ENCODE measurements around the gene PTPRM.

Gene PTPRM

DNA sequence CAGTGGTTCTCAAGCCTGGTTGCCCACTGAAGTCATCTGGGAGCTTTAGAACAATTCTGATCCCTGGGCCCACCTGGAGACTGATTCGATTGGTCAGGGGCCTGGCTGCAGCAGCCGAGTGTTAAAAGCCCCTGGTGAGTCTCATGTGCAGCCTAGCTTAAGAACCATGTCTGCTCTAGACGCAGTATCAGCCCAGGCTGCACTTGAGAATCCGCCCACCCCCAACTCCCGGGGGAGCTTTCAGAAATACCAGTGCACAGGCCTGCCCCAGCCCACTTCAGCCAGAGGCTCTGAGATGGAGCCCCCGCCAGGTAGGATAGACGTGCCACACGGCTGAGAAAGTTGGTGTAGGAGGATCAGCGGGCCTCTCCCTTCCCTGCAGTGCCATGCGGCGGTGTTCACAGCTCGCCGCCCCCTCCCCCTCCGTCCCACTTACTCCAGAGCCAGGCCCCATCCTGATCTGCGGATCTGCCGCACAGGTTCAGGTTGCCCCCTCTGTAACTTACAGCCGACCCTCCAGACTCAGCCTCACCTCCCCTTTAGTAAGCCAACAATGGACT lies 833.2 kb downstream of the PTPRM start:
- no peak for DNase-seq (ENCODE audit: low read depth)

DNA sequence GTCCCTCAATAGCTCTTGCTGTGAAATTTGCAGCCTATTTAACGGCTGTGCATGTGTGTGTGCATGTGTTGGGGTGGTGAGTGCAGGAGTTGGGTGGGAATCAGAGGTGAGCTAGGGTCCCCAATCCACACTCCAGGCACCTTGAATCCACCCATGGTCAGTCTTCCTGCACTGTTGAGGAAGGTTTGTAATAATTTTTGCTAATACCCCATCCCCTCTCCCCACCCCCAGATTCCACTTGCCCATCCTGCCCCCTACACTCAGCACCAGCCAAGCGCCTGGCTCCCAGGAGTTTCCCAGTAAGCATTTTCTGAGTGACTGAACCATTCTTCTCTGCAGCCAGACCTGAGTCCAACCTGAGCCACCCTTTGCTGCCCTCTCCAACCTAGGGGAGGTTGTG lies 833.7 kb downstream of the PTPRM start:
- DNase-seq (ENCODE audit: low read depth): no peak

DNA sequence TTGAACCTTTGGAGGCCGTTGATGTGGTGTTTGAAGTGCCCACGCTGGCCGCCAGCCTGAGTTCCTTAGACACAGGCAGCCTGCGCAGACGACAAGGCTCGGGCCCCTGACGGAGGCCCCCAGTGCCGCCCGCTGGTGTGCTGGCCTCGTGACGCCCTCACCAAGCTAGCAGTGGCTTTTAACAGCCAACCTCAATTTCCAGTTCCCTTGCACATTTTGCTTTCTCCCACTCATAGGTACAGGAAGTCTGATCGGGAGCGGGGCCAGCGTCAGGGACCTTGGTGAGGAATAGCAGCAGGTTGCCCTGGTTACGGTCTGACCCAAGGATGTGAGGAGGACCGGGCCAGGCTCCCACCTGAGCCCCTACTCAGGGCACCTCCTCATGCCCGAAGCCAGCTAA lies 834.5 kb downstream of the PTPRM start:
- DNase-seq (ENCODE audit: low read depth): no peak

DNA sequence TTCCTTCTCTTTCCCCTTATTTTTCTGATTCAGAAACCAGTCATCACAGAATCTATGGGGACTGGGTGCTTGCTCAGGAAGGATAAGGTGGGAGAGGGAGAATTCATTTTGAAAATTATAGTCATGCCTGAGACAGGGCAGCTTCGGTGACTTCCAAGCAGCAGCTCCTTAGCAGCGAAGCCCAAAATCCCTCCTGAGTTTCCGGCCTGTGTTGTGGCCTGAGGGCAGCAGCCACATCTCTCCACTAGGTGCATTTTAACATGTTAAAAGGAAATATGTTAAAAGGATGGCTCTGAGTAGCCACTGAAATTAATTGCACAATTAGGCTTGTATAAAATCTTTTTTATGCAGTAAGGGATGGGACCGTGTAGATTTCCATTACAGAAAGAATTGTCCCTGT lies 835.1 kb downstream of the PTPRM start:
- DNase-seq (ENCODE audit: low read depth): no peak

DNA sequence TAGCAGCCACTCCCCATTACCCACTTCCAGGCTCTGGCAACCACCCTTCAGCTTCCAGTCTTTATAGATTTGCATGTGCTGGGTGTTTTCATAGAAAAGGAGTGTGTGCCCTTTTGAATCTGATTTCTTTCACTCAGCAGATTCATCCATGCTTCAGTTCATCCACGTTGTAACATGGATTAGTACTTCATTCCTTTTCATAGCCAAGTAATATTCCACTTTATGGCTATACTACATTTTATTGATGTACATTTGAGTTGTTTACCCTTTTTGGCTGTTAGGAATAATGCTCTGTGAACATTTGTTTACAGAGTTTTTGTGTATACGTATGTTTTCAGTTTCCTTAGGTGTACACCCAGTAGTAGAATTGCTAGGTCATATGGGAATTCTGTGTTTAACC lies 836.6 kb downstream of the PTPRM start:
- no peak for DNase-seq (ENCODE audit: low read depth)

DNA sequence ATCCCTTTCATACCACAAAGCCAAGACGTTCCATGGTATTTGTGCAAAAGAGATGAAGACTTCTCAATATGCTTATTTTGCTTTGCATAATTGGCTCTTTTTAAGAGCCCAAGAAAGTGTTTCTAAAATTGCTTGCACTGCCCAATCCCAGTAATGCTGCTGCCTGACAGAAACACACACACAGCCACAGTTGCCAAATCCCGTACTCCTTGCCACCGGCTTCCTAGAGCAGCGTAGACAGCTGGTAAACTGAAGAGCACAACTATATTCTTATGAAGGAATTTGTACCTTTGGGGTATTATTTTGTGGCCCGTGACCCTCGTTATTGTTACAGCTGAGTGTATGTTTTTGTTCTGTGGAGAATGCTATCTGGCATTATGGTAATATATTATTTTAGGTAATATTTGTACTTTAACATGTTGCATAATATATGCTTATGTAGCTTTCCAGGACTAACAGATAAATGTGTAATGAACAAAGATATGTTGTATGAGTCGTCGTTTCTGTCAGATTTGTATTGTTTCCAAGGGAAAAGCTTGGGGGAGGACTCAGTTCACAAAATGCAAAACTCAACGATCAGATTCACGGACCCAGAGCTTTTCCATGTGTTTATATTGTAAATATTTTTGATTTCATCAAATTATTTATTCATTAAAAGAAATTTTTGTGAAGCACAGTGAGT lies 839.2 kb downstream of the PTPRM start:
- no peak for DNase-seq (ENCODE audit: low read depth)

DNA sequence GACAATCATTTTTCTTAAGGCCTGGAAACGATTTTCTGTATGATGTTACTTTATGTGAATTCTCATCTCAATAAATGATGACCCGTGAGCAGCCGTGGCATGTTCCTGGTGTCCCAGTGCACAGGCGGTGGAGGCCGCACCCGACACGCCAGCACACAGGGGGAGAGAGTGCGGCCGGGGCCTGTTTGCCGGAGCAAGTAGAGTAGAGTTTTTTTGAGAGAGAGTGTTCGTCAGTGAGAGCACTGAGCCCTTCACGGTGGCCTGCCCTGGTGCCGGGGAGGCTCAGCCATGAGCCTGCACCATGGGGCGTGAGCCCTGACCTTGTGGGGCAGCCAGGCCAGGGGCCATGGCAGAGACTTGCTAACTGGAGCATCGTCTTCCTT lies 839.7 kb downstream of the PTPRM start:
- no peak for DNase-seq (ENCODE audit: low read depth)

DNA sequence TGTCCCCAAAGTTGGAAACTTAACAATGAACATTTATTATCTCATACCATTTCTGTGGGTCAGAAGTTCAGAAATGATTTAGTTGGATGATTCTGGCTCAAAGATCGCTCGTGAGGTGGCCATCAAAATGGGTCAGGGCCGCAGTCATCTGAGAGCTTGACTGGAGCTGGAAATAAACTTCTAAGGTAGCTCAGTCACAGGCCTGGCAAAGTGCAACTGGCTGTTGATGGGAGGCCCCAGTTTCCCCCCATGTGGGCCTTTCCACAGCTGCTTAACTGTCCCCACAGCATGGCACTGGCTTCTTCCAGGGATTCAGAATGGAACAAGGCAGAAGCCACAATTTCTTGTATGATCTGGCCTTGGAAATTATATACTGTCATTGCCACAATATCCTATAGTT lies 842.0 kb downstream of the PTPRM start:
- no peak for DNase-seq (ENCODE audit: low read depth)

DNA sequence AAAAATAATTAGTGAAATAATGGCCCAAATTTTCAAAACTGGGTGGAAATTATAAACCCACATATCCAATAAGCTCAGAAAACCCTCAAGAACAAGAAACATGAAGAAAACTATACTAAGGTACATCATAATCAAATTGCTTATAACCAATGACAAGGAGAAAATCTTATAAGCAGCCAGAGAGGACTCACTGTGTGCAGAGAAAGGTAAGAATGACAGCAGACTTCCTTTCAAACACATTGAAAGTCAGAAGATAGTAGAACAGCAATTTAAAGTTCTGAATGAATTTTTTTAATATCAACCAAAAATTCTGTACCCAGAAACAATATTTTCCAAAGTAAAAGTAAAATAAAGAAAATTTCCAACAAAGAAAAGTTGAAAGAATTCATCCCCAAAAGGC lies 844.4 kb downstream of the PTPRM start:
- no peak for DNase-seq (ENCODE audit: low read depth)

DNA sequence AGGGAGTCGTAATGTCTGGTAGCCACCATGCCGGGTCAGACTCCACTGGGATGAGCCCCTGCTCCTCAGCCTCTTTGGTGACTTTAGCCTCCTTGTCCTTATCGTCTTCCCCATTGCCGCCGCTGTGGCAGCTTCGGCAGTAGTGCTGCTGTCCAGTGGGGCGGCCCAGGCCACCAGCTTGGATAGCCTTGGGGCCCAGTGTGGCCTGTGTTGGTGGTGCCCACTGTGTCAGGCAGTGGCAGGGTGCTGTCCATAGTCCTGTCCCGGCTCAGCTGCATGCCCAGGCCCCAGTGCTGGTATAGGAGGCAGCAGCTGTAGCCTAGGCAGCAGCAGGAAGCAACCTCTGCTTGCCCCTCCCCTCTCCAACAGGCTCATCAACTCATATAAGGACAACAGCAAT lies 845.0 kb downstream of the PTPRM start:
- no peak for DNase-seq (ENCODE audit: low read depth)

DNA sequence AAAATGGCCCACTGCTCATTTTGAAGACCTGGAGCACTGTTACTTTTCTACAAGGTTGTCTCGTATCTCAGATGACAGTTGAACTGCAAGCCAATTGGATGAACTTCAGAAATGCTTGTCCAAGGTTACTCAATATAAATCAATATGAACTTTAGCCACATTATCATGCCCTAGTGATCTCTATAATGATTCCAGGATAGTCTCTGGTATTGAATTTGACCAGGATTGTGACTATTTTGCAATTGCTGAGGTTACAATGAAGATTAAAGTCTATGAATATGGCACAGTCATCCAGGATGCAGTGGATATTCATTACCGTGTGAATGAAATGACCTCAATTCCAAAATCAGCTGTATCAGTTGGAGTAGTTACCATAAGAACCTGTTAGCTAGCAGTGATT lies 846.1 kb downstream of the PTPRM start:
- DNase-seq (ENCODE audit: low read depth): no peak

DNA sequence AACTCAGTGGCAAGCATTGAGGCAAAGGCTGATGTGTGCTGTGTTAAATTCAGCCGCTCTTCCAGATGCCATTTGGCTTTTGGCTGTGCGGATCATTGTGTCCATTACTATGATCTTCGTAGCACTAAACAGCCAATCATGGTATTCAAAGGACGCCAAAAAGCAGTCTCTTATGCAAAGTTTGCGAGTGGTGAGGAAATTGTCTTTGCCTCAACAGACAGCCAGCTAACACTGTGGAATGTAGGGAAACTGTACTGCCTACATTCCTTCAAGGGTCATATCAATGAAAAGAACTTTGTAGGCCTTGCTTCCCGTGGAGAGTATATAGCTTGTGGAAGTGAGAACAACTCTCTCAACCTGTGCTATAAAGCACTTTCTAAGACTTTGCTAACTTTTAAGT lies 846.6 kb downstream of the PTPRM start:
- DNase-seq (ENCODE audit: low read depth): no peak

DNA sequence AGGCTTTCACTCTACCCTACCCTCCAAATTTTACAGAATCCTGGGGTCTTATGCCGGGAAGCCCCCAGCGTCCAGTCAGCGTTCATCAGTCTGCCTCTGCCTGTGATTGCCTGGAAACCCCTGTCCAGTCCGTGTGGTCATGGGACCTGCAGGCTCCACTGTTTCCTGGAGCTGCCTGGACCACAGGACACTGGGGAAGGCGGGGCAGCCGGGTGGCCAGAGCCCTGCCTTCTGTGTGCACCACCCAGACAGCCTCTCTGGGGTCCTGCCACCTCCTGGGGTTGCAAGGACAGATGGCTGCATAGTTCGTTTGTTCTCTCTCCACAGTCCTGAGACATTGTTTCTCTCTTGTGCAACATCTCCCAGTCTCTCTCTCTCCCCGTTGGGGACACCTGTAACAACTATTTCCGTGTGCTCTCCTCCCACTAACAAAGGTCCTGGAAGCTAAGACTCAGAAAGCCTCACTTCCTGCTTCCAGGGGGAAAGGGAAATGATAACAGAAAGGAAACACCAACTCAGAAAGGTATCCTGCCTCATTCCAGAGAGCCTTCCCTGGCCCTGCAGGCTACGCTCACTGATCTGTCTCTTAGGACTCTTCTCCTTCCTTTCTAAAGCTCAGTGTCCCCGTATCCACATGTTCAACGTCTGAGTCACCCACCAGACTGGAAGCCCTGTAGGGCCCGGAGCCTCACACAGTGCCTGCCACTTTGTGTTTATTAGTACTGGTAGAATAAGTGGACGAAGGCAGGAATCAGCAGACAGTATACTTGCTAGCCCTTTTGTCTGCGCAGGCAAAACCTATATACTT lies 849.3 kb downstream of the PTPRM start:
- no peak for DNase-seq (ENCODE audit: low read depth)

DNA sequence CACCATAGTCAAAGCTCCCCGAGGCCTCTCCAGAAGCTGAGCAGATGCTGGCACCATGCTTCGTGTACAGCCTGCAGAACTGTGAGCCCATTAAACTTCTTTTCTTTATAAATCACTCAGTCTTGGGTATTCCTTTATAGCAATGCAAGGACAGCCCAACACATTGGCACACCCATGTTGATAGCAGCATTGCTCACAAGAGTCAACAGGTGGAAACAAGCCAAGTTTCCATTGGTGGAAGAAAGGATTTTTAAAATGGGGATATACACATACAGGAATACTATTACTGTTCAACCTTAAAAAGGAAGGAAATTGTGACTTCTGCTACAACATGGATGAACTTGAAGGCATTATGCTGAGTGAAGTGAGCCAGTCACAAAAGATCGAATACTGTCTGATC lies 855.3 kb downstream of the PTPRM start:
- DNase-seq (ENCODE audit: low read depth): no peak

DNA sequence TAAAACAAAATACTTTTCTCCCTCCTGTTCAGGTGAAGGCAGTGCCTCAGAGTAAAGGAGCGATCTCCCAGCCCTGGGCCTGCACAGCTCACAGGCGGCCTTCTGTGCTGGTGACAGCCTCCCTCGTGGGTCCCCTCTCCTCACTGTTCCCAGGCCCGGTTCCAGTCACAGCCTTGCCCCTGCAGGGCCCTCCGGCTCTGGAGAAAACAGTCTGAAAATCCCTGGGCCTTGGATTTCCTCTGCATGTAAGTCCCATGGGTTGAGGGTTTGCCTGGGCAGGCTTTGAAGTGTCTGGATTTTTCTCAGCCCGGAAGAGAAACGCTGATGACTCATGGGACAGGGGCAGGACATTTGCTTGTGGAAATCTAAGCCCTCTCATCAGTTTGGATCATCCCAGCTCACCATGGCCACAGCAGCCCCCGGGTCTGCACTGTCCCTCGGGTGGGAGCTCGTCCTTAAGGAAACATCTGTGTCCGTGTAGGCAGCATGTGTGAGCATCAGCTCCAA lies 856.0 kb downstream of the PTPRM start:
- DNase-seq (ENCODE audit: low read depth): no peak

DNA sequence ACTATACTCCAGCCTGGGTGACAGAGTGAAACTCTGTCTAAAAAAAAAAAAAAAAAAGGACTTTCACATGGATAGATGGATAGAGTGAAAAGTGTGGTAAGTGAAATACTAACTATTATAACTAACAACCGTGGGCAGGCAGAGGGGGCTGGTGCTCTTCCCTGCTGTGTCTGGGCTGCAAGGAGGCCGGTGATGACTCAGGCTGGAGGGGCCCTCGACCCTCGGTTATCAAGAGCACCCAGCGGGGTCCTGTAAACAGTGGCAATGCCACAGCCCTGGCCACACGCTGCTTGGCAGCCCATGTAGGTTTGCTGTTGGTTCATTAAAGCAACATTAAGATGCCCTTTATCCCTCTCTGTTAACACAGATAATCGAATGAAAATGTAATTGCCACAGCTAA lies 857.4 kb downstream of the PTPRM start:
- DNase-seq (ENCODE audit: low read depth): no peak

DNA sequence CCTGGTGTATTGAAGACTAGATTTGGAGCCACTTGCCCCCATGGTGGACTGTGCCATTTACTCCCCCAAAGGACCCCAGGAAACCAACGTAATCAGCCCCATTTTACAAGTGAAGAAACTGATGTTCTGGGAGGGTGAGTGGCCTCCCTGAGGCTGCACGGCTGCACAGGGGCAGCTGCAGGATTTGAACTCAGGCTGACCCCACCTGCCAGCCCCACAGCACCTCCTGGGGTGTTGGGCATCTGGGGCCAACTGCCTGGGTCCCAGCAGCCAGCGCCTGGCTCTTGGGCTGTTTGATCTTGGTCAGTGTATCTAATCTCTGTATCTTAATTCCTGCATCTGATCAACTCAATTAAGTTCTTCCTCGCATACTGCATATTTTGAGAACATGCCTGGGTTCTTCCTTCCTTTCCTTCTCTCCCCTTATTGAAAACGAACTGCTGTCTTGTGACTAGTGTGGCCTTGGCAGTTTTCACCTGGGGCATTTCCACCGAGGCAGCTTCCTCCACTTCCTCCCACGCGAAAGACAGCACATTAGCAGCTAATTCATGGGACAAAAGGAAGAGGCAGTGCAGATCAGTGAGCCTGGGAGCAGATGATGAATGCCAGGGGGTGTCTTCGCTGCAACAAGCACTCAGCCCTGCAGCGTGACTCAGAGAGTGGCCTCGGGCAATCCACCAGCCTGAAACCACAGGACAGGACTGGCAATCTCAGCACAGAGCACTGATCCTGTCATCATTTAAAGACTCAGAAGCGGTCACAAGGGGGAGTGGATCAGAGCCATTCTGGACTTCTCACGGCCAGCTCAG lies 858.0 kb downstream of the PTPRM start:
- no peak for DNase-seq (ENCODE audit: low read depth)

DNA sequence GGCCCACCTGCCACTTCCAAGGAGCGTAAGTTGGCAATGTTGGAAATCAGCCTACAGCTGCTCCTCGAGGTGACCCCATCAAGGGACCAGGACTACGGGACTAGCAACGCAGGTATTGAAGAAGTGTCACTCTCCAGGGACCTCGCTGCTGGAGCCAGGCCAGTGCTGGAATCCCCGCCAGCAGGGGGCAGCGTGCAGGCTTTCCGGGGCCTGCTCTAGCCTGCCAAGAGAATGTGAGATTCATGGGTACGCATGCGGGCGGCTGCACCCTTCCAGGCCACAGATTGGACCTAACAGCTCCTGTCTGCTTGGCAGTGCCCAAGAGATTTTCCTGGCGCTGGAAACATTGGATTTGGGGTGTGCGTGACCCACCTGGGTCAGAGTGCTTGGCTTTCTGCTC lies 859.3 kb downstream of the PTPRM start:
- peak; percentile 7 for DNase-seq (ENCODE audit: low read depth)

DNA sequence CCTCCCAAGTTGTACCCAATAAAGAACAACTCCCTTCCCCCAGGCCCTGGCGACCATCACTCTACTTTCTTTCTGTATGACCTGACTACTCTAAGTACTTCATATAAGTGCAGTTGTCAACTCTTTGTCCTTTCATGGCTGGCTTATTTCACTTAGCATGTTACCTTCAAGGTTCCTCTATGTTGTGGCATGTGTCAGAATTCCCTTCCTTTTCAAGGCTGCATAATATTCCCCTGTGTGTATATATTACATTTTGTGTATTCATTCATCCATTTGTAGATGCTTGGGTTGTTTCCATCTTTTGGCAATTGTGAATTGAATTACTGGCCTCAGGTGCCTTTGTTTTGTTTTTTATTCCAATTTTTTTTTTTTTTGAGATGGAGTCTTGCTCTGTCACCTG lies 860.2 kb downstream of the PTPRM start:
- no peak for DNase-seq (ENCODE audit: low read depth)

DNA sequence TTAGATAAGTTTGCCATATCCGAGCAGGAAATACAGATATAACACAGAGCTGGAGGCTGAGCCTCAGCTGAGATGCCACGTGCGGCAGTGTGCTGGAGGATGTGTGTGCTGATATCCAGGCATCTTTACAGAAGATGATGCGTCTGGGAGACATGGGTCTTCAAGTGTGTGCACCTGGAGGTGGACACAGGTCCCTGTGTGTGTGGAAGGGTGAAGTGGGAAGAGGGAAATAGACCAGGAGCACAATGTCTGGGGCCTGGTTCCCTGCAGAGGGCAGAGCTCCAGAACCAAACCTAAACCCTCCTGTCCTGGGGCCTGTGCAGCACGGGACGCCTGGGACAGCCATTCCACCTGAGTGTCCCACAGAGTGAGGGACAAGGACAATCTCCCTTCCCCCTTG lies 861.8 kb downstream of the PTPRM start:
- DNase-seq (ENCODE audit: low read depth): no peak

DNA sequence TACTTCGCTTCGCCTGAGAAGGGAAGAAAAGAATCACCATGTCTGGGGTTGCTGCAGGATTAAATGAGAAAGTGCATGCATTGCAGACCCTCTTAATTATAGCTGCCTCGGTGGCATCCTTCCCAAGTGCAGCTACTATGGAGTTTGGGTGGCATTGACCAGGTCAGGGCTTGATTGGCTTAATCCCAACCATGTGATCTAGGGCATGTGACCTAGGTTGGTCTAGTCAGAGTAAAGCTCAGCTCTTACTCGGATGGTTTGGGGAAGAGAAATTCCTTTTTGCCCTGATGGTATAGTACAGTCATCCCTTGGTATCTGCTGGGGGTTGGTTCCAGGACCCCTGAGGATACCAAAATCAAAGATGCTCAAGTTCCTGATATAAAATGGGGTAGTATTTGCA lies 863.9 kb downstream of the PTPRM start:
- DNase-seq (ENCODE audit: low read depth): no peak

DNA sequence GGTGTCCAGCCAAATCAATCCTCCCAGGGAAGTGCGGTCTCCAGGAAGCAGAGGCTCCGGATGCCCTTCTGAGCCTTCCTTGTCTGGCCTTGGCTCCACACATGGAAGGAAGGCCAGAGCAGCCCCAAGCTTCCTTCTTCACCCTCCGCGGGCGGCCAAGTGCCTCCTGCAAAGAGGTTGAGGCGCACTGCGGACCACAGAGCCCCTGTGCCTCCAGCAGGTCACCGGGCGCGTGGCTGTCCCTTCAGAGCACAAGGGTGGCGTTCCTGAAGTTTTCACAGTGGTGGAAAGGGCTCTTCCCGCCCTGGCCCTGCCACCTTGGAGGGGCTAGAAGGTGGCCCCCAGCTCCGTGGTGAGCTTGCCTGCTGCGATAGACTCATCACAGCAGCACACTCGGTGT lies 866.2 kb downstream of the PTPRM start:
- no peak for DNase-seq (ENCODE audit: low read depth)

DNA sequence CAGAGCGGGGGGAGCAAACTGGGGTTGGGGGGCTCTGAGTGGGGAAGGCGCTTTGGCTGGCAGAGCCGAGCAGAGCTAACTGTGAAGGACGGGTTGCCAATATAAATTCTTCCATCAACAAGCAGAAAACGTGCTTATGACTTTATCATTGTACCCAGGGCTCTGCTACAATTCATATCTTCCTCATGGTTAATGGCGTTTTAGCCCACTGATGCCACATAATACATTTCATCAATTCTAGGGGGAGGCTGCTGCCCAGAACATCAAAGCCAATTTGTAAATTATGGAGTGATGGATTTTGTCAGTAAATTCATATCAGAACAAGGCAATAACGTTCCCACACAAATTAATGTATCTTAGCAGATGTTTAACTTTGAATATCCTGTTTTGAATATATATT lies 866.7 kb downstream of the PTPRM start:
- no peak for DNase-seq (ENCODE audit: low read depth)

All from activated T-cell treated with anti-CD3 and anti-CD28 coated beads for 48 hours (primary cell).